Mesodermal cell (in vitro differentiated cells): ENCODE measurements around the gene FAXDC2.

Experiments used
- H3K27ac ChIP-seq: 2 replicates; pipeline ENCODE4 v1.7.0; 2013; ENCODE audit warnings: mild to moderate bottlenecking, low read depth, low read length, moderate library complexity; ENCODE audit not compliant: severe bottlenecking
- H3K36me3 ChIP-seq: 2 replicates; pipeline ENCODE4 v1.7.1; 2013; ENCODE audit warnings: mild to moderate bottlenecking, low read length, moderate library complexity; ENCODE audit not compliant: control insufficient read depth, insufficient read depth
- H3K4me1 ChIP-seq: one replicate; pipeline ENCODE4 v1.7.1; 2013; ENCODE audit warnings: mild to moderate bottlenecking, low read length; ENCODE audit not compliant: insufficient read depth, control insufficient read depth, poor library complexity, severe bottlenecking
- H3K4me3 ChIP-seq: 2 replicates; pipeline ENCODE4 v1.7.0; 2013; ENCODE audit warnings: low read length, control low read depth, mild to moderate bottlenecking; ENCODE audit not compliant: insufficient read depth, poor library complexity, severe bottlenecking; ENCODE audit errors: extremely low read depth
- H3K9me3 ChIP-seq: 2 replicates; pipeline ENCODE4 v1.7.1; 2013; ENCODE audit warnings: mild to moderate bottlenecking, low read length, moderate library complexity; ENCODE audit not compliant: control insufficient read depth
- WGBS, 2 experiments: methylation state at CpG; one replicate each; pipeline ENCODE4 v1.1.5; 2013; ENCODE audit warnings: missing lambda C conversion rate in 2 of 2; ENCODE audit not compliant: insufficient coverage in 2 of 2; 5-methylcytosine and 5-hydroxymethylcytosine counted together

Gene FAXDC2

DNA sequence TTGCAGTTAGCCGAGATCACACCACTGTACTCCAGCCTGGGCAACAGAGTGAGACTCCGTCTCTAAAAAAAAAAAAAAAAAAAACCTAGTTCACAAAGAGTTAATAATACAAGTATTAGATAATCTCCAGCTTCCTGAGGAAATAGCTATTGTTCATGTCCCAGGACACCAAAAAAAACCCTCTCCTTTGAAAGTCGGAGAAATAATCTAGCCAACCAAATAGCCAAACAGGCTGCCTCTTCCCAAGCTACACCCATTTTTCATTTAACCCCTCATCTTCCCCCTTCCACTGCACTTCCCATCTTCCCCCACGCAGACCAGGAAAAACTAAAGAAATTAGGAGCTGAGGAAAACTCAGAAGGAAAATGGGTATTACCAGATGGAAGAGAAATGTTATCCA, 31.6 kb upstream of the FAXDC2 start:
- Histone ChIP-seq H3K4me1 (no peaks in the 10 kb centered on the region), H3K4me3 (no peak overlapping the region), H3K9me3 (peaks cover 43% of the 10 kb centered on the region), H3K27ac (no peak overlapping the region), H3K36me3 (peaks cover 42% of the 10 kb centered on the region)
- WGBS, 2 experiments: 83 to 89% methylated on average over 1 of the region's 4 CpGs

DNA sequence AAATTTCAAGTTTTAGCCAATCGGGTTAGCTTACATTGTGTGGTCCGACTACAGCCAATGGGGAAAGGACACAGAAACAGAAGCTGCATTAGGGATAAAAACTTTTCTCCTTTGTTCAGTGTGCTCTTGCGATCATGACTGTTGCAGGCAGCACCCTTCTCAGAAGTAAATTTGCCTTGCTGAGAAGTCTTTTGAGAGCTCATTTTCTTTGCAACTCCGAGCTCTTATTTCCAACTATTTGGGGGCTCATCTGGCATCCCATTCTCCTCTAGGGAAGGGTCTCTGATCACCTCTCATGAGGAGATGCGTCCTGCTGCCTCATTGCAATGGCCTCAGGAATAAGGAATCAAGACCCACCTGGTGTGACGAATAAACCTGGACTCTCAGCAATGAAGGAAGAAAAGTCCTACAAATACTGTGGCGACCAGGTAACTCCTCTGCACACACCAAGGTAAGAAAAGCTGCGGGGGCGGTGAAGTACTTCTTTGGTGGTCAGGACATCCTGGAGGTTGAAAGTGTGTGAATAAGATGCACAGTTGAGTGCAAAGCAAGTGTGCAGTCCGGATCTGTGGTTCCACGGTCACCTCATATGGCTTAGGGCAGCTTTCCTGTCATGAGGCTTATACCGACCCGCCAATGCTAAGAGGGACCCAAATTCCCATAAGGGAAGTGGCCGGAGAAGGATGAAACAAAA, 28.4 kb upstream of the FAXDC2 start:
- no peak overlapping the region for H3K27ac ChIP-seq
- H3K4me1 ChIP-seq: no peaks in the 10 kb centered on the region
- peaks cover 45% of the 10 kb centered on the region for H3K36me3 ChIP-seq
- H3K9me3 ChIP-seq: peaks cover 21% of the 10 kb centered on the region
- WGBS, 2 experiments: 96 to 97% methylated on average over 13 of the region's 14 CpGs
- no peak overlapping the region for H3K4me3 ChIP-seq

DNA sequence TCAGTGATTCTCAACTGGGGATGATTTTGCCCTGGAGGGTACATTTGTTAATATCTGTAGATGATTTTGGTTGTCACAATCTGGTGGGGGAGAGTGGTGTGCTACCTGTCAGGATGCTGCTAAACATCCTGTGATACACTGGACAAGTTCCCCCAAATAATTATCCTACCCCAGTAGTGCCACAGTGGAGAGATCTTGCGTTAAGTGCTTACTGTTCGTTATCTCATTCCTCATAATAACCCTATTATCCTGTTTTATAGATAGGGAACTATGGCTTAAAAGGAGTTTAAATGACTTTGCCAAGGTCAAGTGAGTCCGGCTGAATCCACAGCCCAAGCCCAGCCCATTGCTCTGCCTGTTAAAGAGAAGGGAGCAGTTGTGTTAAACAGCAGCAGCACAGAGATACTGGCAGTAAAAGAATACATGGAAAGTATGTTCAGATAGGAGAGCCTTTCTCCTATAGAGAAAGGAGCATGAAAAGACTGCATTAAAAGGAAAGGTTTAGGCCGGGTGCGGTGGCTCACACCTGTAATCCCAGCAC, 23.5 kb upstream of the FAXDC2 start:
- peaks cover 12% of the 10 kb centered on the region for H3K9me3 ChIP-seq
- 89 to 95% methylated on average over 3 of the region's 5 CpGs for WGBS, 2 experiments
- no peak overlapping the region for H3K4me3 ChIP-seq
- H3K27ac ChIP-seq: no peak overlapping the region
- H3K4me1 ChIP-seq: no peaks in the 10 kb centered on the region
- H3K36me3 ChIP-seq: peaks cover 89% of the 10 kb centered on the region

DNA sequence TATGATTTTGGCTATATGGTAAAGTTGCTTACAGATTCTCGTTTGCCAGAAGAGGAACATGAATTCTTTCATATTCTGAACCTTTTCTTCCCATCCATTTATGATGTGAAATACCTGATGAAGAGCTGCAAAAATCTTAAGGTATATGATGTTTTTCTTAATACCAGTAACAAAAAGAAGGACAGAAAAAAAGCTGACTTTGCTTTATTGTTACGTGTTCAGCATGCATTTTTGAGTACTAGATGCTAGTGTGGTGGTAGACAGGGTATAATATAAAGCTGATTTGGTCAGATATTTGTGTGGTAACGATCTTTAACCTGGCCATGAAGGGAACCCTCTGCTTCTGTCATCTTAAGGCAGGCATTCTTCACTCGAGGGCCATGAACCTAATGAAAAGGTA, 21.3 kb upstream of the FAXDC2 start:
- WGBS, 2 experiments: 100% methylated on average over 3 of the region's 4 CpGs
- no peaks in the 10 kb centered on the region for H3K4me1 ChIP-seq
- H3K9me3 ChIP-seq: no peaks in the 10 kb centered on the region
- no peak overlapping the region for H3K27ac ChIP-seq
- H3K4me3 ChIP-seq: no peak overlapping the region
- peaks cover 87% of the 10 kb centered on the region for H3K36me3 ChIP-seq

DNA sequence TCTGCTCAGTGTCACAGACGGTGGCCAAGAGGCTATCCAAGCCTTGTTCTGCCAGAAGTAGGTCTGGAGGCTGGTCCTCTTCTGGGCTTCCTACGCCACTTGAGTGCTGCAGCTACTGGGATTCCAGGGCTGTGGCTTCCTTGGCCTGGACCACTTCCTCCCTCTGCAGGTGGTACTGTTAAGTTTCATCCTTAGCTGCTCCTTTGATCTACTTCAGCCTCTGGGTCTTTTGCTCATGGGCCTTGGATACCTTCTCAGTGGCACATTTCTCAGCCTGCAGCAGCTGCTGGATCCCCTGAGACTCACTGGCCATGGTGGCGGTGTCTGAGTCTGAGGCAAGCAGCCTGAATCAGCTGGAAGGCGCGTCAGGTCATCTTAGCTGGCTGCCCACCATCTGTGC, 18.3 kb upstream of the FAXDC2 start:
- H3K36me3 ChIP-seq: peaks cover 87% of the 10 kb centered on the region

DNA sequence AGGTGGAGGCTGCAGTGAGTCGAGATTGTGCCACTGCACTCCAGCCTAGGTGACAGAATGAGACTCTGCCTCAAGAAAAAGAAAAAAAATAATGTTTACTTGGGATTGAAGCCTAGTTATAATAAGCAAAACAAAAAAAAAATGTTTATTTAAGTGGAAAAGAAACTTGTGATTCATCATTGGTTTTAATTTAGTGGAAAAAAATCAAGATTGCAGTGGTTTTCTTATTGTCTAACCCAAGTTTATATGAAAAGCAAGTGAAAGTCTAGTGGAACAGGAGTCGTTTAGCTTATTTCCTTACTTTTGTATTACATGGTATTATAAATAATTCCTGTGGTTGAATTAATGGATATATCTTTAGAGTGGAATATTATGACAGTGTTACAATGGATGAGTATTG, 16.4 kb upstream of the FAXDC2 start:
- Histone ChIP-seq H3K4me1 (no peaks in the 10 kb centered on the region), H3K9me3 (no peaks in the 10 kb centered on the region), H3K4me3 (no peak overlapping the region), H3K36me3 (peaks cover 87% of the 10 kb centered on the region), H3K27ac (no peak overlapping the region)
- 100% methylated on average over 1 of the region's 2 CpGs; no CpG with 5 or more reads in 1 of the 2 experiments for WGBS, 2 experiments

More for the DNA sequence above, 18.3 kb upstream of the FAXDC2 start:
- Histone ChIP-seq H3K4me3 (no peak overlapping the region), H3K27ac (no peak overlapping the region), H3K9me3 (no peaks in the 10 kb centered on the region), H3K4me1 (no peaks in the 10 kb centered on the region)
- WGBS, 2 experiments: 82 to 100% methylated on average over 2 to 3 of the region's 5 CpGs

DNA sequence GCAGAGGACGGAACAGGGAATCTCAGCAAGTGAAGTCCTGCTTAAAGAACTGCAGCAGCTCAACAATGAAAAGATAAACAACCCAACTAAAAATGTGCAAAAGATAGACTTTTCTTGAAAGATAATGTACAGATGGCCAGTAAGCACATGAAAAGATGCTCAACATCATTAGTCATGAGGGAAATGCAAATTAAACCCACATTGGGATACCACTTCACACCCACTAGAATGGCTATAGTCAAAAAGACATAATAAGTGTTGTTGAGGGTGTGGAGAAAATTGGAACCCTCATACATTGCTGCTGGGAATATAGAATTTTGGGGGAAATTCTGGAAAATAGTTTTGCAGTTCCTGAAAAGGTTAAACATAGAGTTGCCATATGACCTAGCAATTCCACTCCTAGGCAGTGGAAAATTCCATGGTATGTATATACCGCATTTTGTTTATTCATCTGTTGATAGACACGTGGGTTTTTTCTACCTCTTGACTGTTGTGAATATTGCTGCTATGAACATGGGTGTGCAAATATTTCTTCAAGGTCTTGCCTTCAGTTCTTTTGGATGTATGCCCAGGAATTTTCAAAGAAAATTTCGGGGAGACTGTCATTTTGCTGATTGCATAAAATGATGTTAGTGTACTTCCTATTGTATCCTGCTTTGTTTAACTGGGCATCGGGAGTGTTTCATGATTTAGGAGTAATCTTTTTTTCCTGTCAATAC, 15.2 kb upstream of the FAXDC2 start:
- Histone ChIP-seq H3K9me3 (no peaks in the 10 kb centered on the region), H3K36me3 (peaks cover 78% of the 10 kb centered on the region), H3K4me1 (peaks cover 3% of the 10 kb centered on the region), H3K4me3 (no peak overlapping the region), H3K27ac (no peak overlapping the region)
- 93 to 97% methylated on average over 3 to 4 of the region's 5 CpGs for WGBS, 2 experiments

DNA sequence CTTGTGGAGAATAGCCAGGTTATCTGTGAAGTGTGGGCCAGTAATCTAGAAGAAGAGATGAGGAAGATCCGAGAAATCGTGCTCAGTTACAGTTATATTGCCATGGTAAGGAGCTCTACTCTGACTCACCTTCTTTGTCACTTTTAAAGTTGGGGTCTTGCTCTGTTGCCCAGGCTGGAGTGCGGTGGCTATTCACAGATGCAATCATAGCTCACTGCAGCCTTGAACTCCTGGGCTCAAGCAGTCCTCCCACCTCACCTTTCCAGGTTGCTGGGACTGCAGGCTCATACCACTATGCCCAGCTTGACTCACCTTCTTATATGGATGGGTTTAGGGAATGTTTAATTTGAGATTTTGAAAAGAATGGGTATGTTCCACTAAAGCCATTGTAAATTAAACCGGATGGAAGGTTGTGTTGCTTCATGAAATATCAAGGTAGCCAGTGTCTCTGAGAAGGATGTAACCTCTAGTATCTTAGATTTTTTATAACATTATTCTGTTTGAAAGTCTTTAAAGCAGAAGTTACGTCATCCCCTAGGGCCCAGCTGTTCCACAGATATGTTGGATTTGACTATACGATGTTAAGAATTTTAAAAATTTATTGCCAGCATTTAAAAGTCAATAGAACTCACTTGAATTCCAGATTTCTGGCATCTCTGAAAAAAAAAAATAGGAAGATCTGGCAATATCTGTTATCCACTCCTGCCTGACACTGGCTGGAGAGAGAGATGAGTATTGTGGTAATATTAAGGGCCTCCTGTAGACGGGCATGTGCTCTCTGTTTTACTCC, 13.1 kb upstream of the FAXDC2 start:
- Histone ChIP-seq H3K9me3 (no peaks in the 10 kb centered on the region), H3K36me3 (peaks cover 58% of the 10 kb centered on the region), H3K4me1 (peaks cover 11% of the 10 kb centered on the region), H3K27ac (no peak overlapping the region), H3K4me3 (no peak overlapping the region)
- WGBS, 2 experiments: 91 to 100% methylated on average over 3 to 4 of the region's 7 CpGs

DNA sequence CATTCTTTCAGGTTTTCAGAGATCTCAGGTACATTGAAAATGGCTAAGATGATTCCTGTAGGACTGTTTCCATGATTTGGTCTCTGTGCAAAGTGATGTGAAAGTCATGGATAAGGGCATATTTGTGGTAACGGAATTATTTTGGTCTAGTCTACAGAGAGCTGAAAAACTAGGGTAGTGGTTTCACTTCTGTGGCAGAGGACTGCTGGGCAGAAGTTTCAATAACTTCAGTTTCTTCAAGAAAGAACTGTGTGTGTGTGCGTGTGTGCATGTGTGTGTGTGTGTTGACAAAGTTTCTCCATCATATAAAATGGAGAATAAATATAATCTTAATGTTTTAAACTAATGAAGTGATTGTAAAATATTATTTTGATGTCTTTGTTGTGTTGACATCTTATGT, 12.4 kb upstream of the FAXDC2 start:
- Histone ChIP-seq H3K27ac (no peak overlapping the region), H3K36me3 (peaks cover 53% of the 10 kb centered on the region), H3K4me1 (peaks cover 11% of the 10 kb centered on the region), H3K4me3 (no peak overlapping the region), H3K9me3 (no peaks in the 10 kb centered on the region)
- 82 to 100% methylated on average over 1 of the region's 2 CpGs for WGBS, 2 experiments

DNA sequence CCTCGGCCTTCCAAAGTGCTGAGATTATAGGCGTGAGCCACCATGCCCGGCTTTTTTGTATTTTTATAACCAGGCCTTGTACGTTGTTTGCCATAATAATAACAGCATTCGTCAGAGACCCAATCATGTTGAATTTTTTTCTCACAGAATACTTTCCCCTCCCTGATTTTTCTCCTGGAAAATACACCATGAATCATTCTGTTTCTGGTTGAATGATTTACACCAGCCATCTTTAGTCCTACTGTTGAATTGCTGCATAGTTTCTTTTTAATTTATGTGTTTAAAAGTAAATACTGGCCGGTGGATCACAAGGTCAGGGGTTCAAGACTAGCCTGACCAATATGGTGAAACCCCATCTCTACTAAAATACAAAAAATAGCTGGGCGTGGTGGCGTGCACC, 11.5 kb upstream of the FAXDC2 start:
- H3K4me3 ChIP-seq: no peak overlapping the region
- WGBS, 2 experiments: 90% methylated on average over 7 of the region's 8 CpGs
- H3K36me3 ChIP-seq: peaks cover 53% of the 10 kb centered on the region
- peaks cover 11% of the 10 kb centered on the region for H3K4me1 ChIP-seq
- no peaks in the 10 kb centered on the region for H3K9me3 ChIP-seq
- no peak overlapping the region for H3K27ac ChIP-seq
